GM12878 (cell line): ENCODE data around the gene SMIM14. TPM values are rescaled to one million over a fixed set of nuclear protein-coding genes. Genes with fewer than 3 reads are reported as not detected.

Experiments used
- ATAC-seq: fragments of 200-7000 bp; cut with Tn5 transposase; 3 replicates; pipeline ENCODE4 v1.9.1; 2020; ENCODE audit warnings: mild to moderate bottlenecking, moderate library complexity
- BruUV-seq: library from RNA; stranded (reverse); fragments of 400-500 nt; replicated peaks from 2 replicates; lab custom pipeline; 2021; lab: Mats Ljungman, UMichigan
- CTCF ChIA-PET: fragments of 300-600 bp; sonication (Branson Sonifier 250); formaldehyde crosslinking; extraction: SDS; loops from one replicate; lab custom pipeline; 2021; ENCODE audit warnings: inconsistent platforms; lab: Yijun Ruan, JAX
- POLR2A ChIA-PET: fragments of 350-600 bp; formaldehyde crosslinking; extraction: SDS; loops from one replicate; lab custom pipeline; 2021; ENCODE audit warnings: inconsistent platforms; lab: Charles Lee
- RAD21 ChIA-PET: fragments of 300-600 bp; sonication (Branson Sonifier 250); formaldehyde crosslinking; loops from one replicate; lab custom pipeline; 2023; ENCODE audit warnings: antibody characterized with exemption; ENCODE audit not compliant: unreplicated experiment; lab: Charles Lee
- SMC1A ChIA-PET: fragments of 300-600 bp; sonication (Branson Sonifier 250); formaldehyde crosslinking; loops from one replicate; lab custom pipeline; 2023; ENCODE audit not compliant: unreplicated experiment, uncharacterized antibody; lab: Charles Lee
- DNase-seq: peaks from one replicate; pipeline ENCODE4 v3.0.0-alpha.2; 2011; ENCODE audit warnings: low read depth, low spot score
- FAIRE-seq: peaks from 3 replicates; lab custom pipeline; 2011; peaks lifted over from hg19 to GRCh38; lab: Jason Lieb, UNC
- H2AFZ ChIP-seq: 2 replicates; pipeline ENCODE4 v1.6.0; 2011; ENCODE audit warnings: low read depth, low read length, control low read depth; ENCODE audit not compliant: control insufficient read depth
- H3K27ac ChIP-seq: 2 replicates; pipeline ENCODE4 v1.5.1; 2011; ENCODE audit warnings: control low read depth; ENCODE audit not compliant: control insufficient read depth, insufficient read depth
- H3K27me3 ChIP-seq, 2 experiments: replicated peaks in 1 of 2; 2 replicates each; pipeline versions ENCODE4 v1.6.0 to v1.6.1; 2011; ENCODE audit warnings: low read length in 1 of 2; ENCODE audit not compliant: control insufficient read depth in 2 of 2, insufficient read depth in 2 of 2
- H3K36me3 ChIP-seq, 2 experiments: 2 replicates each; pipeline ENCODE4 v1.5.1; 2011; ENCODE audit warnings: low read length in 1 of 2; ENCODE audit not compliant: control insufficient read depth in 2 of 2, insufficient read depth in 2 of 2
- H3K4me1 ChIP-seq: 2 replicates; pipeline ENCODE4 v1.6.1; 2011; ENCODE audit warnings: mild to moderate bottlenecking, low read length, moderate library complexity, mixed read lengths; ENCODE audit not compliant: control insufficient read depth, insufficient read depth
- H3K4me2 ChIP-seq: 2 replicates; pipeline ENCODE4 v1.6.0; 2011; ENCODE audit warnings: control low read depth; ENCODE audit not compliant: control insufficient read depth, insufficient read depth
- H3K4me3 ChIP-seq: fragments of 200-600 bp; sonication (generic); 2 replicates; pipeline ENCODE4 v1.5.1; 2016
- H3K79me2 ChIP-seq: 2 replicates; pipeline ENCODE4 v1.6.0; 2011; ENCODE audit warnings: low read length; ENCODE audit not compliant: control insufficient read depth, insufficient read depth
- H3K9ac ChIP-seq: 2 replicates; pipeline ENCODE4 v1.8.0; 2011; ENCODE audit warnings: low read length, control low read depth, mixed read lengths; ENCODE audit not compliant: control insufficient read depth, insufficient read depth
- H3K9me3 ChIP-seq: replicated peaks from 3 replicates; pipeline ENCODE4 v1.5.1; 2011; ENCODE audit warnings: mild to moderate bottlenecking, low read length; ENCODE audit not compliant: control insufficient read depth, insufficient read depth
- H4K20me1 ChIP-seq: 2 replicates; pipeline ENCODE4 v1.6.0; 2011; ENCODE audit not compliant: control insufficient read depth, insufficient read depth
- CREM ChIP-seq: IDR thresholded peaks from 2 replicates; pipeline ENCODE4 v1.6.1; 2014; ENCODE audit warnings: antibody characterized with exemption, low read depth
- CTCF ChIP-seq, 3 experiments: IDR thresholded peaks in 2 of 3; conservative IDR thresholded peaks in 1 of 3; 2 replicates each; pipeline ENCODE4 v1.5.1; 2011; ENCODE audit warnings: low read depth in 3 of 3, low read length in 3 of 3, mild to moderate bottlenecking in 3 of 3, control low read depth in 2 of 3, moderate library complexity in 2 of 3, inconsistent platforms in 1 of 3, mixed read lengths in 1 of 3; ENCODE audit not compliant: control insufficient read depth in 2 of 3, insufficient read depth in 1 of 3; ENCODE audit errors: extremely low read depth in 1 of 3
- ELK1 ChIP-seq: IDR thresholded peaks from 2 replicates; pipeline ENCODE4 v1.6.1; 2012; ENCODE audit warnings: low read depth, low read length, improper control_type of control experiment
- EZH2 ChIP-seq: IDR thresholded peaks from 2 replicates; pipeline ENCODE4 v1.6.1; 2012; ENCODE audit warnings: low read depth, mild to moderate bottlenecking, control low read depth, inconsistent platforms, low read length, borderline replicate concordance; ENCODE audit not compliant: control insufficient read depth
- HDGF ChIP-seq: fragments of 450-650 bp; IDR thresholded peaks from 2 replicates; pipeline ENCODE4 v1.6.1; 2016; ENCODE audit warnings: antibody characterized with exemption
- MTA3 ChIP-seq: IDR thresholded peaks from 2 replicates; pipeline ENCODE4 v1.6.1; 2012; ENCODE audit warnings: low read length, inconsistent platforms, borderline replicate concordance
- SIX5 ChIP-seq: IDR thresholded peaks from 2 replicates; pipeline ENCODE4 v1.6.1; 2011; ENCODE audit warnings: mild to moderate bottlenecking, low read depth, low read length, moderate library complexity; ENCODE audit not compliant: severe bottlenecking
- TCF12 ChIP-seq: IDR thresholded peaks from 2 replicates; pipeline ENCODE4 v1.6.1; 2011; ENCODE audit warnings: low read depth, mild to moderate bottlenecking, low read length
- USF2 ChIP-seq: IDR thresholded peaks from 2 replicates; pipeline ENCODE4 v1.6.1; 2011; ENCODE audit warnings: low read depth, low read length, improper control_type of control experiment, borderline replicate concordance
- ZNF207 ChIP-seq: fragments of 450-650 bp; IDR thresholded peaks from 2 replicates; pipeline ENCODE4 v1.6.1; 2014; ENCODE audit warnings: antibody characterized with exemption, mild to moderate bottlenecking, borderline replicate concordance
- ZNF687 ChIP-seq: fragments of 450-650 bp; IDR thresholded peaks from 2 replicates; pipeline ENCODE4 v1.6.1; 2017; ENCODE audit warnings: mild to moderate bottlenecking, moderate library complexity
- ZZZ3 ChIP-seq: IDR thresholded peaks from 2 replicates; pipeline ENCODE4 v1.6.1; 2011; ENCODE audit warnings: low read depth; ENCODE audit not compliant: control insufficient read depth, insufficient read length
- WGBS: methylation state at CpG from one replicate; pipeline ENCODE4 v1.1.6; 2016; ENCODE audit warnings: low lambda C conversion rate; ENCODE audit not compliant: insufficient replicate concordance, insufficient coverage; ENCODE audit errors: missing lambda C conversion rate; 5-methylcytosine and 5-hydroxymethylcytosine counted together
- in situ Hi-C: fragments of 300-500 bp; cut with MboI; formaldehyde crosslinking; loops from 9 replicates; pipeline ENCODE4 v1.14.3; 2018; ENCODE audit warnings: mixed read lengths
- intact Hi-C: fragments of 100-400 bp; cut with micrococcal nuclease; formaldehyde crosslinking; loops from one replicate; pipeline ENCODE4 v1.14.2; 2022; ENCODE audit not compliant: unreplicated experiment
- polyA plus RNA-seq, 11 experiments: library from polyadenylated mRNA; depleted of rRNA in 4 of 11; unstranded in 6 of 11; stranded (reverse) in 5 of 11; fragments of >200 nt; fragmentation: Nextera tagmentation in 4 of 11; fragmentation: Illumina TruSeq in 1 of 11; extraction: Ambion mirVana in 4 of 11; extraction: Trizol in 1 of 11; gene quantifications; 1 replicate in 1 of 11; 2 replicates in 10 of 11; pipeline versions ENCODE4 v1.2.1 to v1.2.3, GENCODE V29; 2011 to 2016; ENCODE audit warnings: inconsistent platforms in 2 of 11, missing spikeins in 2 of 11, low read depth in 1 of 11
- total RNA-seq, 4 experiments: library from RNA; depleted of rRNA in 3 of 4; stranded (reverse); fragments of >200 nt in 3 of 4; fragmentation: Illumina TruSeq in 1 of 4; extraction: Trizol in 1 of 4; gene quantifications; 2 replicates each; pipeline versions ENCODE4 v1.2.1 to v1.2.3, GENCODE V29; 2013 to 2021

Gene SMIM14
- total and polyA plus RNA-seq, 10 of the 15 experiments (the other 5 are each of a cell fraction or from before 2014, with no cell fraction given) = 125 to 671 (median 188) TPM

- ChIA-PET RAD21 (no interaction called here), SMC1A (no interaction called here), CTCF (no interaction called here), POLR2A (no interaction called here)
- H3K4me3 ChIP-seq = no peak overlapping the region
- peaks cover 10% of the 10 kb centered on the region for H3K9me3 ChIP-seq
- in situ Hi-C loops (no loop called here), intact Hi-C loops (no loop called here)
- FAIRE-seq = no peak
- H3K4me1 ChIP-seq = peaks cover 3% of the 10 kb centered on the region
- H2AFZ ChIP-seq = no peak overlapping the region
- H3K9ac ChIP-seq = no peak overlapping the region
- no TSS peak for BruUV-seq
- H3K4me2 ChIP-seq = no peak overlapping the region
- H3K36me3 ChIP-seq = no peaks in the 10 kb centered on the region
- no peak for DNase-seq
- H3K79me2 ChIP-seq = peaks cover 27% of the 10 kb centered on the region
- no peak for ATAC-seq
- H3K27ac ChIP-seq = no peak overlapping the region
- 100% methylated on average over 3 of the region's 3 CpGs for WGBS
- no peaks in the 10 kb centered on the region for H3K27me3 ChIP-seq
- no peaks in the 10 kb centered on the region for H4K20me1 ChIP-seq
- TF ChIP-seq MTA3 (no peak), ELK1 (no peak), ZZZ3 (no peak), HDGF (no peak), TCF12 (no peak), USF2 (no peak), CTCF (IDR thresholded peaks at IDR 0.05 in 2 of 3, conservative IDR thresholded peaks at IDR 0.05 in 1 of 3; ENCODE audit: control insufficient read depth in 2 of 3, extremely low read depth in 1 of 3, insufficient read depth in 1 of 3, low read depth in 3 of 3, low read length in 3 of 3) (no peak), ZNF207 (no peak), EZH2 (no peak), ZNF687 (no peak), SIX5 (no peak), CREM (no peak)
Measured at GRCh38 chr4:39530682-39531081, 108.0 kb downstream of the SMIM14 start.
